BJ (cell line): ENCODE results near the gene CD2. TPM values are rescaled to one million over a fixed set of nuclear protein-coding genes. Genes with fewer than 3 reads are reported as not detected.

Experiments used
- CTCF ChIA-PET: fragments of 350-600 bp; formaldehyde crosslinking; extraction: SDS; loops from one replicate; lab custom pipeline; 2021; ENCODE audit warnings: antibody characterized with exemption, inconsistent platforms; lab: Yijun Ruan, JAX
- POLR2A ChIA-PET: fragments of 300-600 bp; sonication (Branson Sonifier 250); formaldehyde crosslinking; extraction: SDS; loops from one replicate; lab custom pipeline; 2021; ENCODE audit warnings: antibody characterized with exemption; lab: Charles Lee
- DNase-seq: peaks from one replicate; pipeline ENCODE4 v3.0.0-alpha.2; 2011; ENCODE audit warnings: low read depth
- H3K27me3 ChIP-seq: 2 replicates; pipeline ENCODE4 v1.6.0; 2011; ENCODE audit warnings: low read length; ENCODE audit not compliant: control insufficient read depth, insufficient read depth
- H3K36me3 ChIP-seq: 2 replicates; pipeline ENCODE4 v1.5.1; 2011; ENCODE audit warnings: low read length; ENCODE audit not compliant: control insufficient read depth, insufficient read depth
- H3K4me3 ChIP-seq: 2 replicates; pipeline ENCODE4 v1.5.1; 2011; ENCODE audit warnings: low read depth, mild to moderate bottlenecking, control low read depth, low read length
- CTCF ChIP-seq: IDR thresholded peaks from 2 replicates; pipeline ENCODE4 v1.5.1; 2011; ENCODE audit warnings: low read depth, mild to moderate bottlenecking, control low read depth, inconsistent platforms, low read length, moderate library complexity; ENCODE audit not compliant: insufficient read depth
- polyA plus RNA-seq: library from polyadenylated mRNA; depleted of rRNA; stranded (reverse); fragments of >200 nt; gene quantifications from 2 replicates; pipeline ENCODE4 v1.2.3, GENCODE V29; 2011

CD2 gene
- polyA plus RNA-seq, 1 experiment = not detected

GRCh38 chr1:116709666-116710167 lies 44.5 kb upstream of the CD2 start:
- DNase-seq = no peak
- CTCF ChIA-PET = interaction anchor here (1.1 kb wide), 1 partner anchor 16 kb away, joined by 3 read pairs; no protein-coding TSS in a partner anchor
- POLR2A ChIA-PET = no interaction called here

GRCh38 chr1:116710420-116711262 lies 43.6 kb upstream of the CD2 start:
- no peak overlapping the region for H3K4me3 ChIP-seq
- H3K27me3 ChIP-seq = no peaks in the 10 kb centered on the region; the same call in 1 of the 2 replicates
- no peaks in the 10 kb centered on the region for H3K36me3 ChIP-seq
- ChIA-PET POLR2A (no interaction called here), CTCF (interaction anchor here (1.0 to 1.1 kb wide), 2 partner anchors 14 to 15 kb away, joined by 3 to 4 read pairs; no protein-coding TSS in a partner anchor)
- TF ChIP-seq CTCF = no peak
- DNase-seq = no peak

More at GRCh38 chr1:116709666-116710167, 44.5 kb upstream of the CD2 start:
- no peak overlapping the region for H3K4me3 ChIP-seq
- H3K27me3 ChIP-seq = no peaks in the 10 kb centered on the region; the same call in 1 of the 2 replicates
- no peak for TF ChIP-seq CTCF
- H3K36me3 ChIP-seq = no peaks in the 10 kb centered on the region

DNA sequence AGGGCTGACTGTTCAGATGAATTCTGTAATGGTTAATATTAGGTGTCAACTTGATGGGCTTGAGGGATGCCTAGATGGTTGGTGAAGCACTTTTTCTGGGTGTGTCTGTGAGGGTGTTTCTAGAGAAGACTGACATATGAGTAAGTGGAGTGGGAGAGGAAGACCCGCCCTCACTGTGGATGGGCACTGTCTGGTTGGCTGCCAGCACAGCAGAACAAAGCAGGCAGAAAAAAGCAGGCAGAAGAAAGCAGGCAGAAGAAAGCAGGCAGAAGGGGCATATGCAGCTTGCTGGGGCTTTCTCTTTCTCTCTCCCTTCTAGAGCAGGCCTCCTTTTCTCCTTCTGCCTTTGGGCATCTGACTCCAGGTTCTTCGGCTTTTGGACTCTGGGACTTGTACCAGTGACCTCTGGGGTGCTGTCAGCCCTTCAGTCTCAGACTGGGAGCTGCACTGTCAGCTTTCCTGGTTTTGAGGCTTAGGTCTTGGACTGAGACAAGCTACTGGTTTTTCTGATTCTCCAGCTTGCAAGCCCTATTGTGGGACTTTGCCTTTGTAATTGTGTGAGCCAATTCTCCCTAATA lies 42.9 kb upstream of the CD2 start:
- ChIA-PET CTCF (interaction anchor here (1.0 kb wide), 1 partner anchor 14 kb away, joined by 4 read pairs; no protein-coding TSS in a partner anchor), POLR2A (no interaction called here)
- no peak overlapping the region for H3K4me3 ChIP-seq
- H3K27me3 ChIP-seq = no peaks in the 10 kb centered on the region; the same call in 1 of the 2 replicates
- no peaks in the 10 kb centered on the region for H3K36me3 ChIP-seq
- no peak for TF ChIP-seq CTCF
- no peak for DNase-seq

DNA sequence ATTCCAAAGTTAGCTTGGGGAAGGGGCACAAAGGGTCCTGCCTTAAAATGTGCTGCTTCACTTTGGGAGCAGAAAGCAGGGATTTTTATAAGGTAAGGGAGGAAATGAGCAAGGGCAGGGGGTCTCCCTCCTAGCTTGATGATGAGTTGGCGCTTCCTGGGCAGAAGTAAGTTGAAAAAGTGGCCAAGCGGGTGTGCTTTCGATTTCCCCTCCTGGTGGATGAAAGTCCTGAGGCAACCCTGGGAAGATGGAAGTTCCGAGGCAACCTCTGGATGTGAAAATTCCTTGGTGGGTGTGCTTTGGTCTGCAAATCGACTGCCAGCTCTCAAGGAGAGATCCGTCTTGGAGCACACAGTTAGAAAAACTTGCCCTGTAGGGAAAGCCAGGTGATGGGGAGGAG lies 41.7 kb upstream of the CD2 start:
- ChIA-PET CTCF (no interaction called here), POLR2A (no interaction called here)
- no peak for TF ChIP-seq CTCF
- no peak for DNase-seq
- no peaks in the 10 kb centered on the region; the same call in 1 of the 2 replicates for H3K27me3 ChIP-seq
- H3K4me3 ChIP-seq = no peak overlapping the region
- H3K36me3 ChIP-seq = no peaks in the 10 kb centered on the region

GRCh38 chr1:116713474-116713873 lies 40.8 kb upstream of the CD2 start:
- TF ChIP-seq CTCF = no peak
- CTCF ChIA-PET = no interaction called here
- no peaks in the 10 kb centered on the region for H3K36me3 ChIP-seq
- DNase-seq = no peak
- H3K4me3 ChIP-seq = no peak overlapping the region
- POLR2A ChIA-PET = no interaction called here
- no peaks in the 10 kb centered on the region; the same call in 1 of the 2 replicates for H3K27me3 ChIP-seq
